HepG2 (cell line): ENCODE data around the gene NKPD1. TPM values are rescaled to one million over a fixed set of nuclear protein-coding genes. Genes with fewer than 3 reads are reported as not detected.

ENCODE experiments used
- ATAC-seq: fragments of 200-7000 bp; cut with Tn5 transposase; 3 replicates; pipeline ENCODE4 v1.9.1; 2020; ENCODE audit warnings: mild to moderate bottlenecking, moderate library complexity
- BruUV-seq: library from RNA; stranded (reverse); fragments of 400-500 nt; replicated peaks from 2 replicates; lab custom pipeline; 2021; lab: Mats Ljungman, UMichigan
- CTCF ChIA-PET: fragments of 300-600 bp; formaldehyde crosslinking; extraction: SDS; loops from one replicate; lab custom pipeline; 2021; ENCODE audit warnings: low total read pairs, inconsistent platforms, low intra/inter-chr PET ratio; lab: Yijun Ruan, JAX
- POLR2A ChIA-PET: fragments of 350-600 bp; sonication (Branson Sonifier 250); formaldehyde crosslinking; loops from one replicate; lab custom pipeline; 2020; ENCODE audit warnings: antibody characterized with exemption, inconsistent platforms; lab: Yijun Ruan, JAX
- DNase-seq: peaks from one replicate; pipeline ENCODE4 v3.0.0-alpha.2; 2015; ENCODE audit warnings: low spot score
- FAIRE-seq: peaks from 3 replicates; lab custom pipeline; 2011; peaks lifted over from hg19 to GRCh38; lab: Jason Lieb, UNC
- H2AFZ ChIP-seq: one replicate; pipeline ENCODE4 v1.6.1; 2011; ENCODE audit warnings: low read length, inconsistent platforms
- H3K27ac ChIP-seq: fragments of 300-600 bp; 3 replicates; pipeline ENCODE4 v1.8.0; 2011; ENCODE audit warnings: mixed run types, mild to moderate bottlenecking, mixed read lengths, low read length, inconsistent platforms; ENCODE audit not compliant: insufficient read depth; ENCODE audit errors: extremely low read length
- H3K27me3 ChIP-seq, 2 experiments: fragments of 200-600 bp in 1 of 2; 2 replicates in 1 of 2; 3 replicates in 1 of 2; pipeline versions ENCODE4 v1.6.0 to v1.8.0; 2011; ENCODE audit warnings: low read length in 2 of 2, mild to moderate bottlenecking in 2 of 2, moderate library complexity in 2 of 2, inconsistent platforms in 1 of 2; ENCODE audit not compliant: insufficient read depth in 2 of 2, control insufficient read depth in 1 of 2
- H3K36me3 ChIP-seq, 2 experiments: fragments of 200-600 bp in 1 of 2; replicated peaks in 1 of 2; 2 replicates in 1 of 2; 3 replicates in 1 of 2; pipeline versions ENCODE4 v1.5.1 to v1.8.0; 2011; ENCODE audit warnings: low read length in 2 of 2, inconsistent platforms in 1 of 2; ENCODE audit not compliant: insufficient read depth in 2 of 2, control insufficient read depth in 1 of 2
- H3K4me1 ChIP-seq: 2 replicates; pipeline ENCODE4 v1.5.1; 2012; ENCODE audit warnings: low read length, inconsistent platforms; ENCODE audit not compliant: insufficient read depth
- H3K4me2 ChIP-seq: 2 replicates; pipeline ENCODE4 v1.6.0; 2011; ENCODE audit warnings: low read depth, low read length, inconsistent platforms
- H3K4me3 ChIP-seq, 3 experiments: fragments of 200-600 bp in 1 of 3; sonication (generic), shearing (Covaris generic) in 1 of 3; replicated peaks in 1 of 3; 2 replicates each; pipeline ENCODE4 v1.5.1; 2011 to 2016; ENCODE audit warnings: low read length in 3 of 3, inconsistent platforms in 2 of 3, low read depth in 2 of 3, mild to moderate bottlenecking in 2 of 3, control low read depth in 1 of 3, mixed read lengths in 1 of 3; ENCODE audit not compliant: insufficient read depth in 1 of 3
- H3K79me2 ChIP-seq: one replicate; pipeline ENCODE4 v1.6.1; 2011; ENCODE audit warnings: low read length, inconsistent platforms; ENCODE audit not compliant: insufficient read depth
- H3K9ac ChIP-seq: 2 replicates; pipeline ENCODE4 v1.6.0; 2011; ENCODE audit warnings: mild to moderate bottlenecking, low read depth, low read length, inconsistent platforms; ENCODE audit not compliant: insufficient read depth
- H3K9me3 ChIP-seq: 2 replicates; pipeline ENCODE4 v1.5.1; 2012; ENCODE audit warnings: mild to moderate bottlenecking, low read length
- H4K20me1 ChIP-seq: 2 replicates; pipeline ENCODE4 v1.6.0; 2011; ENCODE audit warnings: inconsistent platforms, mild to moderate bottlenecking, low read length, moderate library complexity; ENCODE audit not compliant: insufficient read depth
- HOXA3 ChIP-seq: sonication (generic); formaldehyde crosslinking; IDR thresholded peaks from 2 replicates; pipeline ENCODE4 v1.5.0; 2020; ENCODE audit warnings: missing genetic modification reagents
- JUNB ChIP-seq: sonication (generic); formaldehyde crosslinking; IDR thresholded peaks from 2 replicates; pipeline ENCODE4 v1.8.0; 2022; ENCODE audit warnings: missing genetic modification reagents, mild to moderate bottlenecking, borderline replicate concordance
- MLLT10 ChIP-seq: sonication (generic); formaldehyde crosslinking; IDR thresholded peaks from 2 replicates; pipeline ENCODE4 v1.4.0; 2020; ENCODE audit warnings: missing genetic modification reagents
- MTA1 ChIP-seq: sonication (generic); formaldehyde crosslinking; IDR thresholded peaks from 2 replicates; pipeline ENCODE4 v1.4.0; 2020; ENCODE audit warnings: missing genetic modification reagents, mild to moderate bottlenecking, borderline replicate concordance
- MYC ChIP-seq: sonication (generic); formaldehyde crosslinking; IDR thresholded peaks from 2 replicates; pipeline ENCODE4 v1.9.0; 2021; ENCODE audit warnings: missing genetic modification reagents, borderline replicate concordance
- PATZ1 ChIP-seq: sonication (generic); formaldehyde crosslinking; IDR thresholded peaks from 2 replicates; pipeline ENCODE4 v1.4.0; 2020; ENCODE audit warnings: missing genetic modification reagents
- PAXIP1 ChIP-seq: sonication (generic); formaldehyde crosslinking; conservative IDR thresholded peaks from 2 replicates; pipeline ENCODE4 v1.4.0; 2020; ENCODE audit warnings: mild to moderate bottlenecking, missing genetic modification reagents, moderate library complexity
- RARA ChIP-seq: IDR thresholded peaks from 2 replicates; pipeline ENCODE4 v1.6.1; 2016; ENCODE audit warnings: missing genetic modification reagents, missing compliant biosample characterization
- YY1 ChIP-seq: IDR thresholded peaks from 2 replicates; pipeline ENCODE4 v1.6.1; 2011; ENCODE audit warnings: low read length, low read depth, moderate library complexity, mild to moderate bottlenecking; ENCODE audit not compliant: insufficient read depth, insufficient replicate concordance
- ZNF263 ChIP-seq: sonication (generic); formaldehyde crosslinking; IDR thresholded peaks from 2 replicates; pipeline ENCODE4 v1.4.0; 2020; ENCODE audit warnings: missing genetic modification reagents
- ZNF564 ChIP-seq: sonication (generic); formaldehyde crosslinking; IDR thresholded peaks from 2 replicates; pipeline ENCODE4 v1.8.1; 2023; ENCODE audit warnings: mild to moderate bottlenecking, missing genetic modification reagents
- ZNF687 ChIP-seq: sonication (generic); formaldehyde crosslinking; IDR thresholded peaks from 2 replicates; pipeline ENCODE4 v1.5.1; 2020; ENCODE audit warnings: mild to moderate bottlenecking, missing genetic modification reagents, moderate library complexity
- WGBS: methylation state at CpG from one replicate; pipeline ENCODE4 v1.1.6; 2017; ENCODE audit warnings: low lambda C conversion rate; 5-methylcytosine and 5-hydroxymethylcytosine counted together
- in situ Hi-C: cut with HindIII; loops from 2 replicates; pipeline ENCODE4 v1.10.0; 2017; ENCODE audit warnings: low pct_unique_long_range_greater_than_20kb; ENCODE audit not compliant: extremely low pct_ligation_motif_present
- intact Hi-C: fragments of 100-400 bp; cut with micrococcal nuclease; formaldehyde crosslinking; loops from one replicate; pipeline ENCODE4 v1.10.0; 2022; ENCODE audit not compliant: unreplicated experiment
- polyA plus RNA-seq, 8 experiments: library from polyadenylated mRNA; depleted of rRNA in 3 of 8; stranded (reverse) in 7 of 8; unstranded in 1 of 8; fragments of >200 nt; fragmentation: Illumina TruSeq in 4 of 8; extraction: Trizol in 4 of 8; gene quantifications; 2 replicates each; pipeline versions ENCODE4 v1.2.1 to v1.2.3, GENCODE V29; 2011 to 2016; ENCODE audit warnings: low read depth in 4 of 8, missing spikeins in 1 of 8, mixed read lengths in 1 of 8; ENCODE audit not compliant: insufficient read depth in 1 of 8
- total RNA-seq, 5 experiments: library from RNA; depleted of rRNA; stranded (reverse); fragments of >200 nt; fragmentation: Illumina TruSeq; extraction: Trizol; gene quantifications; 2 replicates each; pipeline ENCODE4 v1.2.3, GENCODE V29; 2016; ENCODE audit warnings: low read depth in 1 of 5
- TF ChIP-seq, protein P1 (sequence below): sonication (generic); formaldehyde crosslinking; IDR thresholded peaks from 2 replicates; pipeline ENCODE4 v1.4.0; 2020; ENCODE audit warnings: low read depth, mild to moderate bottlenecking, missing genetic modification reagents

The NKPD1 gene
- total and polyA plus RNA-seq, 2 of the 13 experiments (the other 11 are each of a cell fraction or from before 2014, with no cell fraction given): 0.03 TPM; not detected in 1

GRCh38 chr19:45130236-45130635 is 30.5 kb downstream of the NKPD1 start:
- H4K20me1 ChIP-seq: peaks cover 19% of the 10 kb centered on the region; the same call in 1 of the 2 replicates
- in situ Hi-C loops (no loop called here), intact Hi-C loops (no loop called here)
- ChIA-PET POLR2A (no interaction called here), CTCF (interaction anchor here (2.0 kb wide), 1 partner anchor 113 kb away, joined by 8 read pairs; no protein-coding TSS in a partner anchor)
- FAIRE-seq: no peak
- peak overlapping the region in 1 of 3 experiments; percentile 27; a peak in 1 of 6 replicates for H3K4me3 ChIP-seq
- no TSS peak for BruUV-seq
- H3K36me3 ChIP-seq: peaks cover 6 to 15% of the 10 kb centered on the region in 2 experiments; a peak in 3 of 5 replicates
- H3K27me3 ChIP-seq: no peaks in the 10 kb centered on the region
- peak; percentile 52 for ATAC-seq
- no peak overlapping the region for H3K9ac ChIP-seq
- H3K79me2 ChIP-seq: peaks cover 44% of the 10 kb centered on the region
- peak overlapping the region; percentile 62 for H3K4me2 ChIP-seq
- WGBS: 17% methylated on average over 3 of the region's 13 CpGs
- H3K4me1 ChIP-seq: peaks cover 36% of the 10 kb centered on the region
- peak; percentile 23 for DNase-seq
- peak overlapping the region; percentile 60 for H3K27ac ChIP-seq
- no peak overlapping the region for H2AFZ ChIP-seq
- H3K9me3 ChIP-seq: no peaks in the 10 kb centered on the region
- TF ChIP-seq YY1 (peak; percentile 10), MTA1 (peak; percentile 34; the same call in 1 of the 2 replicates), JUNB (CRISPR knock-in tag) (no peak), PAXIP1 (CRISPR knock-in tag) (peak; percentile 43), MLLT10 (no peak), ZNF687 (CRISPR knock-in tag) (peak; percentile 48), ZNF263 (peak; percentile 100), MYC (CRISPR knock-in tag) (peak; percentile 35; the same call in 1 of the 2 replicates), HOXA3 (CRISPR knock-in tag) (peak; percentile 62), RARA (CRISPR knock-in tag) (peak; percentile 27; the same call in 1 of the 2 replicates), ZNF564 (CRISPR knock-in tag) (no peak), PATZ1 (peak; percentile 57)
- TF ChIP-seq, protein P1, sequence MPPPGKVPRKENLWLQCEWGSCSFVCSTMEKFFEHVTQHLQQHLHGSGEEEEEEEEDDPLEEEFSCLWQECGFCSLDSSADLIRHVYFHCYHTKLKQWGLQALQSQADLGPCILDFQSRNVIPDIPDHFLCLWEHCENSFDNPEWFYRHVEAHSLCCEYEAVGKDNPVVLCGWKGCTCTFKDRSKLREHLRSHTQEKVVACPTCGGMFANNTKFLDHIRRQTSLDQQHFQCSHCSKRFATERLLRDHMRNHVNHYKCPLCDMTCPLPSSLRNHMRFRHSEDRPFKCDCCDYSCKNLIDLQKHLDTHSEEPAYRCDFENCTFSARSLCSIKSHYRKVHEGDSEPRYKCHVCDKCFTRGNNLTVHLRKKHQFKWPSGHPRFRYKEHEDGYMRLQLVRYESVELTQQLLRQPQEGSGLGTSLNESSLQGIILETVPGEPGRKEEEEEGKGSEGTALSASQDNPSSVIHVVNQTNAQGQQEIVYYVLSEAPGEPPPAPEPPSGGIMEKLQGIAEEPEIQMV: peak; percentile 95; the same call in 1 of the 2 replicates
